Sigmoid colon (tissue), 4 donors: Measurements from ENCODE around the gene METTL26.

ENCODE experiments used
- CTCF ChIP-seq, 4 experiments: fragments of 450-650 bp in 3 of 4; fragments of 200-600 bp in 1 of 4; IDR thresholded peaks; one replicate each; pipeline ENCODE4 v1.5.1; 2016 to 2019; ENCODE audit warnings: antibody characterized with exemption in 4 of 4, mild to moderate bottlenecking in 3 of 4, moderate library complexity in 2 of 4
- POLR2AphosphoS5 ChIP-seq, 4 donors: sonication (generic); formaldehyde crosslinking; IDR thresholded peaks; one replicate each; pipeline ENCODE4 v1.6.1; 2017; ENCODE audit warnings: antibody characterized with exemption in 4 of 4

GRCh38 chr16:662095-662494 is 26.0 kb upstream of the METTL26 start:
- no peak for TF ChIP-seq CTCF (IDR thresholded peaks at IDR 0.05)
- no peak for TF ChIP-seq POLR2AphosphoS5 (IDR thresholded peaks at IDR 0.05)
